Esophagus muscularis mucosa (tissue), 3 donors: Measurements from ENCODE around the gene ARHGAP4.

Experiments
- POLR2A ChIP-seq: fragments of 450-650 bp; IDR thresholded peaks from one replicate; pipeline ENCODE4 v1.6.1; 2017; ENCODE audit warnings: antibody characterized with exemption, moderate library complexity, mild to moderate bottlenecking, low read depth
- POLR2AphosphoS5 ChIP-seq, 2 donors: sonication (generic); formaldehyde crosslinking; IDR thresholded peaks; one replicate each; pipeline ENCODE4 v1.6.1; 2017; ENCODE audit warnings: antibody characterized with exemption in 2 of 2
- TF ChIP-seq, protein P1 (sequence below), 3 experiments: fragments of 200-600 bp in 2 of 3; fragments of 450-650 bp in 1 of 3; sonication (generic) in 2 of 3; IDR thresholded peaks; one replicate each; pipeline ENCODE4 v1.5.1; 2017 to 2019; ENCODE audit warnings: antibody characterized with exemption in 3 of 3, mild to moderate bottlenecking in 2 of 3, moderate library complexity in 1 of 3

DNA sequence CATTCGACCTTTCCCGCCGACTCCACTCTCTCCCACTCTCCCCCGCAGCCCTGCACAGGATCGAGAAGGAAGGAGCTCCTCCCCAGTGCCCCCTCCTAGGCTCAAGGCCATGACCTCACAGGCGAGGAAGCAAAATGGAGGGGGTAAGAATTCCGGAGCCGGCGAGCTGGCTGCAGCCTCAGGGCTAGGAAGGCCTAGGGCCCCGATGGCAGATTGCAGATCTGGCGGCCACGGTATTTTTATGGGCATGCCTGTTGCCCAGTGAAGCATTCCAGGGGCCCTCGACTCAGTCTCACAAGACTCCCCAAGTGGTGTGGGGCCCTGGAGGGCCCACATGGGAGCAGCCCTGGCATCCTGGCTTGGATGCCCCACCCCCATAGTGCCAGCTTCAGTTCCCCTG lies 39.1 kb downstream of the ARHGAP4 start:
- TF ChIP-seq, protein P1, sequence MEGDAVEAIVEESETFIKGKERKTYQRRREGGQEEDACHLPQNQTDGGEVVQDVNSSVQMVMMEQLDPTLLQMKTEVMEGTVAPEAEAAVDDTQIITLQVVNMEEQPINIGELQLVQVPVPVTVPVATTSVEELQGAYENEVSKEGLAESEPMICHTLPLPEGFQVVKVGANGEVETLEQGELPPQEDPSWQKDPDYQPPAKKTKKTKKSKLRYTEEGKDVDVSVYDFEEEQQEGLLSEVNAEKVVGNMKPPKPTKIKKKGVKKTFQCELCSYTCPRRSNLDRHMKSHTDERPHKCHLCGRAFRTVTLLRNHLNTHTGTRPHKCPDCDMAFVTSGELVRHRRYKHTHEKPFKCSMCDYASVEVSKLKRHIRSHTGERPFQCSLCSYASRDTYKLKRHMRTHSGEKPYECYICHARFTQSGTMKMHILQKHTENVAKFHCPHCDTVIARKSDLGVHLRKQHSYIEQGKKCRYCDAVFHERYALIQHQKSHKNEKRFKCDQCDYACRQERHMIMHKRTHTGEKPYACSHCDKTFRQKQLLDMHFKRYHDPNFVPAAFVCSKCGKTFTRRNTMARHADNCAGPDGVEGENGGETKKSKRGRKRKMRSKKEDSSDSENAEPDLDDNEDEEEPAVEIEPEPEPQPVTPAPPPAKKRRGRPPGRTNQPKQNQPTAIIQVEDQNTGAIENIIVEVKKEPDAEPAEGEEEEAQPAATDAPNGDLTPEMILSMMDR (IDR thresholded peaks at IDR 0.05), result no peak
- TF ChIP-seq POLR2A (no peak), POLR2AphosphoS5 (IDR thresholded peaks at IDR 0.05) (no peak)
